IMR-90 (cell line): Measurements from ENCODE around the gene PARD3. TPM values are rescaled to one million over a fixed set of nuclear protein-coding genes. Genes with fewer than 3 reads are reported as not detected.

Experiments used
- ATAC-seq: fragments of 200-7000 bp; cut with Tn5 transposase; 2 replicates; pipeline ENCODE4 v1.9.1; 2020; ENCODE audit warnings: low read depth, mild to moderate bottlenecking, moderate library complexity
- BruUV-seq: library from RNA; stranded (reverse); fragments of 400-500 nt; replicated peaks from 2 replicates; lab custom pipeline; 2021; lab: Mats Ljungman, UMichigan
- CTCF ChIA-PET: fragments of 300-600 bp; formaldehyde crosslinking; extraction: SDS; loops from one replicate; lab custom pipeline; 2021; ENCODE audit warnings: antibody characterized with exemption; lab: Yijun Ruan, JAX
- POLR2A ChIA-PET: fragments of 300-600 bp; sonication (Branson Sonifier 250); formaldehyde crosslinking; loops from one replicate; lab custom pipeline; 2022; ENCODE audit warnings: antibody characterized with exemption; ENCODE audit not compliant: unreplicated experiment; lab: Charles Lee
- DNase-seq: peaks from one replicate; pipeline ENCODE4 v3.0.0; 2013
- H2AFZ ChIP-seq: replicated peaks from 2 replicates; pipeline ENCODE3; 2013; ENCODE audit warnings: low read length, mild to moderate bottlenecking; ENCODE audit not compliant: poor library complexity
- H2AK5ac ChIP-seq: 2 replicates; pipeline ENCODE4 v1.6.1; 2013; ENCODE audit warnings: low read depth, low read length, inconsistent platforms
- H2AK9ac ChIP-seq: replicated peaks from 2 replicates; pipeline ENCODE3; 2013; ENCODE audit warnings: mild to moderate bottlenecking, low read depth, low read length, moderate library complexity; ENCODE audit not compliant: poor library complexity
- H2BK120ac ChIP-seq: 2 replicates; pipeline ENCODE4 v1.6.1; 2013; ENCODE audit warnings: low read depth, low read length, inconsistent platforms
- H2BK15ac ChIP-seq: 3 replicates; pipeline ENCODE4 v1.6.1; 2013; ENCODE audit warnings: low read depth, low read length, inconsistent platforms
- H2BK20ac ChIP-seq: 2 replicates; pipeline ENCODE4 v1.6.1; 2013; ENCODE audit warnings: low read depth, mild to moderate bottlenecking, inconsistent platforms, low read length, moderate library complexity
- H2BK5ac ChIP-seq: 2 replicates; pipeline ENCODE4 v1.6.1; 2013; ENCODE audit warnings: mild to moderate bottlenecking, low read depth, low read length, inconsistent platforms; ENCODE audit not compliant: poor library complexity, severe bottlenecking
- H3K14ac ChIP-seq: replicated peaks from 2 replicates; pipeline ENCODE4 v1.6.1; 2013; ENCODE audit warnings: low read depth, low read length, inconsistent platforms
- H3K18ac ChIP-seq: 2 replicates; pipeline ENCODE4 v1.6.1; 2013; ENCODE audit warnings: low read depth, low read length, control low read depth
- H3K23ac ChIP-seq: 2 replicates; pipeline ENCODE4 v1.6.1; 2013; ENCODE audit warnings: low read depth, low read length, inconsistent platforms
- H3K27ac ChIP-seq: 2 replicates; pipeline ENCODE4 v1.5.1; 2013; ENCODE audit warnings: mild to moderate bottlenecking, control low read depth, low read length; ENCODE audit not compliant: insufficient read depth
- H3K27me3 ChIP-seq: 2 replicates; pipeline ENCODE4 v1.6.1; 2013; ENCODE audit warnings: low read length; ENCODE audit not compliant: control insufficient read depth, insufficient read depth
- H3K36me3 ChIP-seq: 2 replicates; pipeline ENCODE4 v1.6.1; 2013; ENCODE audit warnings: low read length, mixed read lengths; ENCODE audit not compliant: control insufficient read depth, insufficient read depth
- H3K4ac ChIP-seq: 2 replicates; pipeline ENCODE4 v1.6.1; 2013; ENCODE audit warnings: low read depth, low read length, inconsistent platforms
- H3K4me1 ChIP-seq: 2 replicates; pipeline ENCODE4 v1.6.1; 2013; ENCODE audit warnings: low read length, mixed read lengths; ENCODE audit not compliant: control insufficient read depth, insufficient read depth
- H3K4me2 ChIP-seq: 2 replicates; pipeline ENCODE4 v1.6.1; 2013; ENCODE audit warnings: low read depth, mild to moderate bottlenecking, control low read depth, low read length, moderate library complexity
- H3K4me3 ChIP-seq: 2 replicates; pipeline ENCODE4 v1.5.1; 2013; ENCODE audit warnings: low read depth, mild to moderate bottlenecking, control low read depth, low read length, moderate library complexity; ENCODE audit not compliant: insufficient read depth
- H3K56ac ChIP-seq: 2 replicates; pipeline ENCODE4 v1.6.1; 2013; ENCODE audit warnings: low read length, inconsistent platforms; ENCODE audit not compliant: insufficient read depth; ENCODE audit errors: extremely low read depth
- H3K79me1 ChIP-seq, 2 experiments: 2 replicates each; pipeline ENCODE4 v1.6.1; 2013; ENCODE audit warnings: low read length in 2 of 2, inconsistent platforms in 1 of 2, low read depth in 1 of 2
- H3K9ac ChIP-seq: 2 replicates; pipeline ENCODE4 v1.6.1; 2013; ENCODE audit warnings: low read depth, low read length, control low read depth
- H3K9me1 ChIP-seq: 2 replicates; pipeline ENCODE4 v1.6.1; 2013; ENCODE audit warnings: low read length, inconsistent platforms; ENCODE audit not compliant: insufficient read depth
- H3K9me3 ChIP-seq: 2 replicates; pipeline ENCODE4 v1.6.1; 2013; ENCODE audit warnings: low read length; ENCODE audit not compliant: control insufficient read depth, insufficient read depth
- H4K20me1 ChIP-seq: 2 replicates; pipeline ENCODE4 v1.6.1; 2013; ENCODE audit warnings: low read length, inconsistent platforms; ENCODE audit not compliant: insufficient read depth
- H4K5ac ChIP-seq: 2 replicates; pipeline ENCODE4 v1.6.1; 2013; ENCODE audit warnings: mild to moderate bottlenecking, low read depth, low read length, control low read depth
- H4K8ac ChIP-seq, 2 experiments: 2 replicates each; pipeline ENCODE4 v1.6.1; 2013; ENCODE audit warnings: low read depth in 2 of 2, low read length in 2 of 2, control low read depth in 1 of 2, inconsistent platforms in 1 of 2
- H4K91ac ChIP-seq: 2 replicates; pipeline ENCODE4 v1.6.1; 2013; ENCODE audit warnings: low read depth, low read length, inconsistent platforms; ENCODE audit not compliant: insufficient read depth
- BHLHE40 ChIP-seq: fragments of 150-350 bp; IDR thresholded peaks from 2 replicates; pipeline ENCODE4 v1.6.1; 2016; ENCODE audit warnings: mild to moderate bottlenecking, low read depth, low read length
- CEBPB ChIP-seq: IDR thresholded peaks from 2 replicates; pipeline ENCODE4 v1.6.1; 2012; ENCODE audit warnings: low read depth, low read length, improper control_type of control experiment
- CHD1 ChIP-seq: IDR thresholded peaks from 2 replicates; pipeline ENCODE4 v1.6.1; 2012; ENCODE audit warnings: low read depth, low read length, improper control_type of control experiment
- FOS ChIP-seq: fragments of 150-350 bp; IDR thresholded peaks from 2 replicates; pipeline ENCODE4 v1.6.1; 2016; ENCODE audit warnings: low read depth, low read length
- MAFK ChIP-seq: IDR thresholded peaks from 2 replicates; pipeline ENCODE4 v1.6.1; 2012; ENCODE audit warnings: low read depth, low read length, improper control_type of control experiment
- NFE2L2 ChIP-seq: fragments of 150-350 bp; IDR thresholded peaks from 2 replicates; pipeline ENCODE4 v1.6.1; 2016; ENCODE audit warnings: low read depth, mild to moderate bottlenecking, low read length
- POLR2A ChIP-seq: IDR thresholded peaks from 2 replicates; pipeline ENCODE4 v1.6.1; 2012; ENCODE audit warnings: mild to moderate bottlenecking, low read depth, low read length
- RAD21 ChIP-seq: IDR thresholded peaks from 2 replicates; pipeline ENCODE4 v1.6.1; 2012; ENCODE audit warnings: low read length, improper control_type of control experiment
- RFX5 ChIP-seq: IDR thresholded peaks from 2 replicates; pipeline ENCODE4 v1.8.0; 2012; ENCODE audit warnings: low read depth, mild to moderate bottlenecking, low read length, moderate library complexity
- SMC3 ChIP-seq: fragments of 150-350 bp; IDR thresholded peaks from 2 replicates; pipeline ENCODE4 v1.6.1; 2016; ENCODE audit warnings: low read depth, mild to moderate bottlenecking, antibody characterized with exemption, low read length, moderate library complexity
- WGBS, 2 experiments: methylation state at CpG; one replicate each; pipeline versions ENCODE4 v1.1.5 to v1.1.7; 2013; ENCODE audit warnings: missing lambda C conversion rate in 2 of 2; ENCODE audit not compliant: insufficient read length in 1 of 2; ENCODE audit errors: extremely low coverage in 2 of 2; 5-methylcytosine and 5-hydroxymethylcytosine counted together
- dilution Hi-C: fragments of 300-500 bp; cut with HindIII; formaldehyde crosslinking; loops from one replicate; pipeline ENCODE4 v1.14.3; 2018; ENCODE audit warnings: low sequenced_read_pairs; ENCODE audit not compliant: unreplicated experiment
- in situ Hi-C: fragments of 300-500 bp; cut with MboI; formaldehyde crosslinking; loops from 3 replicates; pipeline ENCODE4 v1.14.3; 2019; ENCODE audit warnings: low sequenced_read_pairs, inconsistent platforms, mixed read lengths
- intact Hi-C: fragments of 100-400 bp; cut with micrococcal nuclease; formaldehyde crosslinking; loops from 2 replicates; pipeline ENCODE4 v1.10.0; 2022
- polyA plus RNA-seq, 3 experiments: library from polyadenylated mRNA; depleted of rRNA; stranded (reverse); fragments of >200 nt; gene quantifications; 2 replicates each; pipeline ENCODE4 v1.2.3, GENCODE V29; 2012; ENCODE audit warnings: low replicate concordance in 1 of 3
- total RNA-seq: library from RNA; depleted of rRNA; stranded (reverse); fragments of >200 nt; gene quantifications from 2 replicates; pipeline ENCODE4 v1.2.3, GENCODE V29; 2012

Gene PARD3
- total and polyA plus RNA-seq, 2 of the 4 experiments (the other 2 are of a cell fraction) = 14.6 to 37.5 TPM

DNA sequence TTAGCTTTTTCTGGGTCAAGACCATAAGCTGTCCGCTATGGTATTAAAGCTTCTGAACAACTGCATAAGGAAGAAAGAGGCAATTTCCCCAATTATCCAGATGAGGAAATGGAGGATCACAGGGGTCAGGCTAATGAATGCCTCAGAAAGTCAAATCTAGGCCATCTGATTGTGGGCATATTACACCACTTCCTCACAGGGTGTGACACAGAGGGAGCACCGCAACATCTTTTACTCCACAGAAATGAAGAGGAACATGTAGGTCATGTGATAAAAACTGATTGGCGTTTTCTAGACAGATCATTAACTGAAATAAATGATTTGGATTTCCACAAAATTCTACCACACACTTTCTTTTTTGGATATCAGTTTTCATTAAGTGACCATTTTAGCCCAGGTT lies 384.4 kb downstream of the PARD3 start:
- ChIA-PET POLR2A (no interaction called here), CTCF (no interaction called here)
- Histone ChIP-seq H4K5ac (no peak overlapping the region), H3K23ac (no peak overlapping the region), H3K27ac (no peak overlapping the region), H2AK9ac (no peak overlapping the region), H3K9me1 (peaks cover 8% of the 10 kb centered on the region), H3K79me1 (peaks cover 6 to 8% of the 10 kb centered on the region in 2 experiments; a peak in 2 of 4 replicates), H3K9me3 (no peaks in the 10 kb centered on the region), H2BK5ac (no peak overlapping the region), H3K27me3 (no peaks in the 10 kb centered on the region), H3K4me3 (no peak overlapping the region), H3K14ac (no peak overlapping the region), H4K8ac (no peak overlapping the region), H3K4me1 (peaks cover 5% of the 10 kb centered on the region; the same call in 1 of the 2 replicates), H3K9ac (no peak overlapping the region), H3K4me2 (no peak overlapping the region), H4K20me1 (0 out of 2 replicates have a peak, but pooled peaks cover 4% of the 10 kb centered on the region), H3K36me3 (no peaks in the 10 kb centered on the region), H2BK15ac (no peak overlapping the region), H3K4ac (no peak overlapping the region), H3K18ac (no peak overlapping the region), H2AFZ (no peak overlapping the region), H4K91ac (no peak overlapping the region), H2AK5ac (no peak overlapping the region), H2BK120ac (no peak overlapping the region), H2BK20ac (no peak overlapping the region), H3K56ac (no peak overlapping the region)
- intact Hi-C loops (no loop called here), in situ Hi-C loops (no loop called here), dilution Hi-C loops (no loop called here)
- TF ChIP-seq CHD1 (no peak), NFE2L2 (no peak), CEBPB (no peak), SMC3 (no peak), MAFK (no peak), FOS (no peak), RFX5 (no peak), RAD21 (no peak), POLR2A (no peak), BHLHE40 (no peak)
- no peak for ATAC-seq
- no TSS peak for BruUV-seq
- WGBS, 2 experiments = no CpG with 5 or more reads among the region's 3 CpGs
- DNase-seq = no peak
